Stomach (tissue), 9 donors: ENCODE data around the gene ALG11. TPM values are rescaled to one million over a fixed set of nuclear protein-coding genes. Genes with fewer than 3 reads are reported as not detected.

ENCODE experiments used
- DNase-seq, 2 donors: peaks; one replicate each; pipeline versions ENCODE4 v3.0.0 to v3.0.0-alpha.2; 2013 to 2019
- H3K27ac ChIP-seq, 5 donors: fragments of 200-600 bp in 4 of 5; sonication (generic) in 4 of 5; one replicate each; pipeline ENCODE4 v1.5.1; 2013 to 2019; ENCODE audit warnings: mild to moderate bottlenecking in 1 of 5, moderate library complexity in 1 of 5
- H3K27me3 ChIP-seq, 3 donors: fragments of 200-600 bp; sonication (generic); one replicate each; pipeline ENCODE4 v1.5.1; 2017 to 2019; ENCODE audit warnings: mixed run types in 1 of 3
- H3K36me3 ChIP-seq, 4 donors: fragments of 200-600 bp; sonication (generic); 1 replicate in 3 of 4; 2 replicates in 1 of 4; pipeline ENCODE4 v1.5.1; 2016 to 2019
- H3K4me1 ChIP-seq, 4 donors: fragments of 200-600 bp; sonication (generic); one replicate each; pipeline ENCODE4 v1.5.1; 2016 to 2019
- H3K4me3 ChIP-seq, 4 donors: fragments of 200-600 bp; sonication (generic) in 3 of 4; one replicate each; pipeline ENCODE4 v1.5.1; 2016 to 2019; ENCODE audit warnings: mild to moderate bottlenecking in 1 of 4
- H3K9me3 ChIP-seq, 4 donors: fragments of 200-600 bp; sonication (generic); one replicate each; pipeline ENCODE4 v1.5.1; 2016 to 2019
- EP300 ChIP-seq: sonication (generic); formaldehyde crosslinking; IDR thresholded peaks from one replicate; pipeline ENCODE4 v1.6.1; 2017; ENCODE audit warnings: antibody characterized with exemption
- POLR2A ChIP-seq, 4 donors: fragments of 450-650 bp; IDR thresholded peaks; one replicate each; pipeline ENCODE4 v1.6.1; 2016; ENCODE audit warnings: antibody characterized with exemption in 4 of 4, control low read depth in 2 of 4, mild to moderate bottlenecking in 1 of 4, moderate library complexity in 1 of 4
- POLR2AphosphoS5 ChIP-seq, 3 donors: sonication (generic); formaldehyde crosslinking; IDR thresholded peaks; one replicate each; pipeline ENCODE4 v1.6.1; 2016; ENCODE audit warnings: antibody characterized with exemption in 3 of 3
- WGBS, 5 donors: extraction: QIAGEN DNeasy Blood & Tissue Kit in 3 of 5; methylation state at CpG; one replicate each; pipeline versions ENCODE4 v1.1.5 to v1.1.7; 2013 to 2018; 5-methylcytosine and 5-hydroxymethylcytosine counted together
- intact Hi-C: fragments of 100-400 bp; cut with DNase I; formaldehyde crosslinking; loops from one replicate; pipeline ENCODE4 v1.15.1; 2023; ENCODE audit warnings: low total_unique reads
- polyA plus RNA-seq, 3 donors: library from polyadenylated mRNA; stranded (reverse); fragments of 200-250 nt; gene quantifications; one replicate each; pipeline ENCODE4 v1.2.3, GENCODE V29; 2013
- total RNA-seq, 5 donors: library from RNA; depleted of rRNA; stranded (reverse); fragments of >200 nt; gene quantifications; one replicate each; pipeline versions ENCODE4 v1.1.0 to v1.2.3, GENCODE V29; 2014 to 2016
- TF ChIP-seq, protein P1 (sequence below), 7 experiments: fragments of 450-650 bp in 4 of 7; fragments of 200-600 bp in 3 of 7; sonication (generic) in 3 of 7; IDR thresholded peaks; one replicate each; pipeline ENCODE4 v1.5.1; 2016 to 2019; ENCODE audit warnings: antibody characterized with exemption in 7 of 7, control low read depth in 2 of 7, mild to moderate bottlenecking in 1 of 7
- donor health status: healthy with polysubstance abuse.
- donor health status: Bipolar disorder and iron deficiency.
- donor health status: healthy.

Gene ALG11
- total and polyA plus RNA-seq, 8 donors = 1.4 to 37.4 (median 6.2) TPM

GRCh38 chr13:52010890-52011631 lies 1.1 kb upstream of the ALG11 start, which contains the start of gene ATP7B:
Gene ATP7B (minus strand): TSS chr13:52011450. CDS start chr13:52011337, 113 bp downstream.
- intact Hi-C loops = no loop called here
- peak within 1 kb of the TSS; percentile 77 to 83 (median 78) for H3K27ac ChIP-seq
- H3K4me3 ChIP-seq = peak within 1 kb of the TSS; percentile 74 to 99 (median 92)
- WGBS, 5 donors = 2 to 4% (median 3%) methylated on average over 32 to 46 of the region's 46 CpGs
- peaks cover 0 to 7% (median 0%) of the 10 kb centered on the region in 3 donors for H3K27me3 ChIP-seq
- peaks cover 0 to 7% (median 3%) of the 10 kb centered on the region in 4 donors for H3K36me3 ChIP-seq
- peaks cover 13 to 42% (median 34%) of the 10 kb centered on the region in 4 donors for H3K4me1 ChIP-seq
- peak in 1 of 2 donors; percentile 63 for DNase-seq
- no peaks in the 10 kb centered on the region for H3K9me3 ChIP-seq
- TF ChIP-seq, protein P1, sequence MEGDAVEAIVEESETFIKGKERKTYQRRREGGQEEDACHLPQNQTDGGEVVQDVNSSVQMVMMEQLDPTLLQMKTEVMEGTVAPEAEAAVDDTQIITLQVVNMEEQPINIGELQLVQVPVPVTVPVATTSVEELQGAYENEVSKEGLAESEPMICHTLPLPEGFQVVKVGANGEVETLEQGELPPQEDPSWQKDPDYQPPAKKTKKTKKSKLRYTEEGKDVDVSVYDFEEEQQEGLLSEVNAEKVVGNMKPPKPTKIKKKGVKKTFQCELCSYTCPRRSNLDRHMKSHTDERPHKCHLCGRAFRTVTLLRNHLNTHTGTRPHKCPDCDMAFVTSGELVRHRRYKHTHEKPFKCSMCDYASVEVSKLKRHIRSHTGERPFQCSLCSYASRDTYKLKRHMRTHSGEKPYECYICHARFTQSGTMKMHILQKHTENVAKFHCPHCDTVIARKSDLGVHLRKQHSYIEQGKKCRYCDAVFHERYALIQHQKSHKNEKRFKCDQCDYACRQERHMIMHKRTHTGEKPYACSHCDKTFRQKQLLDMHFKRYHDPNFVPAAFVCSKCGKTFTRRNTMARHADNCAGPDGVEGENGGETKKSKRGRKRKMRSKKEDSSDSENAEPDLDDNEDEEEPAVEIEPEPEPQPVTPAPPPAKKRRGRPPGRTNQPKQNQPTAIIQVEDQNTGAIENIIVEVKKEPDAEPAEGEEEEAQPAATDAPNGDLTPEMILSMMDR (IDR thresholded peaks at IDR 0.05) = peak in 1 of 7 experiments; percentile 4
- no peak for TF ChIP-seq EP300

- no peaks in the 10 kb centered on the region for H3K9me3 ChIP-seq
- peak overlapping the region; percentile 77 to 83 (median 78) for H3K27ac ChIP-seq
- H3K27me3 ChIP-seq = peaks cover 0 to 7% (median 0%) of the 10 kb centered on the region in 3 donors
- peaks cover 13 to 42% (median 34%) of the 10 kb centered on the region in 4 donors for H3K4me1 ChIP-seq
- intact Hi-C loops = no loop called here
- TF ChIP-seq, protein P1 (IDR thresholded peaks at IDR 0.05) = no peak
- DNase-seq = no peak
- H3K36me3 ChIP-seq = peaks cover 0 to 18% (median 12%) of the 10 kb centered on the region in 4 donors
- H3K4me3 ChIP-seq = peak overlapping the region; percentile 74 to 99 (median 92)
- WGBS, 5 donors = 0 to 1% (median 0%) methylated on average over 8 of the region's 8 CpGs
These were observed 276 bp downstream of the ALG11 start for GRCh38 chr13:52012512-52012836.

- no peak for TF ChIP-seq POLR2A (IDR thresholded peaks at IDR 0.05)
- no peak for TF ChIP-seq POLR2AphosphoS5 (IDR thresholded peaks at IDR 0.05)
- TF ChIP-seq, protein P1 (IDR thresholded peaks at IDR 0.05) = no peak
- no peak for TF ChIP-seq EP300
These were observed 4.1 kb downstream of the ALG11 start for GRCh38 chr13:52016296-52016695.

GRCh38 chr13:52020191-52020590 lies 8.0 kb downstream of the ALG11 start:
- H3K36me3 ChIP-seq = peaks cover 15 to 87% (median 81%) of the 10 kb centered on the region in 4 donors
- no peaks in the 10 kb centered on the region for H3K9me3 ChIP-seq
- peaks cover 0 to under 1% (median under 1%) of the 10 kb centered on the region in 4 donors for H3K4me1 ChIP-seq
- intact Hi-C loops = no loop called here
- TF ChIP-seq EP300 = no peak
- no peak for TF ChIP-seq POLR2A (IDR thresholded peaks at IDR 0.05)
- no peak for TF ChIP-seq POLR2AphosphoS5 (IDR thresholded peaks at IDR 0.05)
- TF ChIP-seq, protein P1 (IDR thresholded peaks at IDR 0.05) = no peak
- no peak overlapping the region for H3K4me3 ChIP-seq
- DNase-seq = no peak
- WGBS, 5 donors = 93 to 97% (median 95%) methylated on average over 3 of the region's 3 CpGs
- H3K27me3 ChIP-seq = no peaks in the 10 kb centered on the region
- no peak overlapping the region for H3K27ac ChIP-seq

More at GRCh38 chr13:52016296-52016695, 4.1 kb downstream of the ALG11 start:
- H3K9me3 ChIP-seq = no peaks in the 10 kb centered on the region
- no peak overlapping the region for H3K27ac ChIP-seq
- peaks cover 7 to 25% (median 21%) of the 10 kb centered on the region in 4 donors for H3K4me1 ChIP-seq
- no peak overlapping the region for H3K4me3 ChIP-seq
- peaks cover 0 to 2% (median 0%) of the 10 kb centered on the region in 3 donors for H3K27me3 ChIP-seq
- WGBS, 5 donors = 95 to 99% (median 97%) methylated on average over 3 of the region's 3 CpGs
- intact Hi-C loops = no loop called here
- no peak for DNase-seq
- H3K36me3 ChIP-seq = peaks cover 0 to 50% (median 43%) of the 10 kb centered on the region in 4 donors
